ENCODE results near the gene FOXO6. TPM values are rescaled to one million over a fixed set of nuclear protein-coding genes. Genes with fewer than 3 reads are reported as not detected.

FOXO6 gene
- total RNA-seq, 3 donors from 2014 or later = 0.98 to 1.3 TPM; not detected in 1

DNA sequence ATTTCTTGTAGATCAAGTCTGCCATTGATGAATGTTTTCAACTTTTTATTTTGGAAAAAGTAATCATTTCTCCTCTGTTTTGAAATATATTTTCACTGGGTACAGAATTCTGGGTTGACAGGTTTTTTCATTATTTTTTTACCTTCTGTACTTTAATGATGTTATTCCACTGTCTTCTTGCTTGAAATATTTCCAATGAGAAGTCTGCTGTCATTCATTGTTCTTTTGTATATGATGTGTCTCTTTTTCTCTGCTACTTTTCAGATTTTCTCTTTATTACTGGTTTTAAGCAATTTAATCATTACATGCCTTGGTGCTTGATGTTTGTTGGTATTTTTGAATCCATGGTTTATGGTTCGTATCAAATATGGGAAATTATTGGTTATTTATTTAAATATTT lies 22.4 kb upstream of the FOXO6 start:
- TF ChIP-seq, protein P1, sequence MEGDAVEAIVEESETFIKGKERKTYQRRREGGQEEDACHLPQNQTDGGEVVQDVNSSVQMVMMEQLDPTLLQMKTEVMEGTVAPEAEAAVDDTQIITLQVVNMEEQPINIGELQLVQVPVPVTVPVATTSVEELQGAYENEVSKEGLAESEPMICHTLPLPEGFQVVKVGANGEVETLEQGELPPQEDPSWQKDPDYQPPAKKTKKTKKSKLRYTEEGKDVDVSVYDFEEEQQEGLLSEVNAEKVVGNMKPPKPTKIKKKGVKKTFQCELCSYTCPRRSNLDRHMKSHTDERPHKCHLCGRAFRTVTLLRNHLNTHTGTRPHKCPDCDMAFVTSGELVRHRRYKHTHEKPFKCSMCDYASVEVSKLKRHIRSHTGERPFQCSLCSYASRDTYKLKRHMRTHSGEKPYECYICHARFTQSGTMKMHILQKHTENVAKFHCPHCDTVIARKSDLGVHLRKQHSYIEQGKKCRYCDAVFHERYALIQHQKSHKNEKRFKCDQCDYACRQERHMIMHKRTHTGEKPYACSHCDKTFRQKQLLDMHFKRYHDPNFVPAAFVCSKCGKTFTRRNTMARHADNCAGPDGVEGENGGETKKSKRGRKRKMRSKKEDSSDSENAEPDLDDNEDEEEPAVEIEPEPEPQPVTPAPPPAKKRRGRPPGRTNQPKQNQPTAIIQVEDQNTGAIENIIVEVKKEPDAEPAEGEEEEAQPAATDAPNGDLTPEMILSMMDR (IDR thresholded peaks at IDR 0.05) = no peak
- TF ChIP-seq POLR2AphosphoS5 (IDR thresholded peaks at IDR 0.05) = no peak
- TF ChIP-seq POLR2A (IDR thresholded peaks at IDR 0.05) = no peak
- intact Hi-C loops (cut with DNase I; ENCODE audit: low total_unique reads) = no loop called here

DNA sequence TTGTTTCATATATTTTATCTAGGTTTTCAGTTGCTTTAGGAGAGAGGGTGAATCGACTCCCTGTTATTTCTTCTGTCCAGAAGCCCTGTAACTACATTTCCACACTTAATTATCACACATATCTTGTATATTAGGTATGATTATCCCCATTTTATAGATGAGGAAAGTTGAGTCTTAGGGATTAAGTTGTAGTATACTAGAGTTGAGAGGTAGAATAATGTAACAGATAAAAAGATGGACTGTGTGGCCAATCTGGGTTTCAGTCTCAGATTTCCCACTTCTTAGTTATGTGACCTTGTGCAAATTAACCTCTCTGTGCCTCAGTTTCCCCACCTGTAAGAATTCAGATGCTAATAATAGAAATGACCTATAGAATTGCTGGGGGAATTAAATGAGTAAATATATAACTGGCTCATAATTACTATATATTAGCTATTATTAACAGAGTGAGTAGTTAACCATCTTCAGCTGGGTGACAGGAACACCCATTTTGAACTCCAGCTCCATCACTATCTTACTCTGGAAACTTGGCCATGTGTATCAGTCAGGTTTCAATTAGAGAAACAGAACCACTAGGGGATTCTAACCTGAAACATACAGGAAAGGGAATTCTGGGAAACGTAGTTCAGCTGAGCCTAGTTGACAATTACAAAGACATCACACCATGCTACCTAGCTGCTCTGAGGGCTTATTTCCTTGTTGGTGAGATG lies 20.4 kb upstream of the FOXO6 start:
- DNase-seq (ENCODE audit: low spot score in 2 of 2) = no peak
- Histone ChIP-seq H3K4me3 (no peak overlapping the region), H3K36me3 (no peaks in the 10 kb centered on the region), H3K9me3 (peaks cover 0 to 15% of the 10 kb centered on the region in 2 donors), H3K4me1 (no peaks in the 10 kb centered on the region), H3K27me3 (no peaks in the 10 kb centered on the region), H3K27ac (no peak overlapping the region)
- intact Hi-C loops (cut with DNase I; ENCODE audit: low total_unique reads) = no loop called here
- no peak for TF ChIP-seq POLR2A (IDR thresholded peaks at IDR 0.05)
- TF ChIP-seq, protein P1 (IDR thresholded peaks at IDR 0.05) = no peak
- no peak for TF ChIP-seq POLR2AphosphoS5 (IDR thresholded peaks at IDR 0.05)

More for the DNA sequence above, 22.4 kb upstream of the FOXO6 start:
- Histone ChIP-seq H3K36me3 (no peaks in the 10 kb centered on the region), H3K27ac (no peak overlapping the region), H3K4me3 (no peak overlapping the region), H3K9me3 (peaks cover 0 to 15% of the 10 kb centered on the region in 2 donors), H3K4me1 (no peaks in the 10 kb centered on the region), H3K27me3 (no peaks in the 10 kb centered on the region)
- no peak for DNase-seq (ENCODE audit: low spot score in 2 of 2)

DNA sequence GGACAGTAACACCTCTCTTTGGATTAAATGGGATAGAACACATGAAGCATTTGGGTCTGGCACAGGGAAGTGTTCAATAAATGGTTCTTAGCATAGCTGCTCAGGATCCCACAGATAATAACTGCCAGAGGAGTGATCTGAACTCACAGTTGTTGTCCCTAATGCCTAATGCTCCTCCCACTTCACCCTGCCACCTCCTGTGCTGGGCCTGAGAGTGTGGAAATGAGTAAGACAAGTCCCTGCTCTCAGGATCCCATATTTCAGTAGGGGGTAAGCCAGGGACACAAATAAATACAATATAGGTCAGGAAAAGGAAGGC lies 19.9 kb upstream of the FOXO6 start:
- no peak for DNase-seq (ENCODE audit: low spot score in 2 of 2)
- TF ChIP-seq, protein P1 (IDR thresholded peaks at IDR 0.05) = no peak
- TF ChIP-seq POLR2AphosphoS5 (IDR thresholded peaks at IDR 0.05) (no peak), POLR2A (IDR thresholded peaks at IDR 0.05) (no peak)
- Histone ChIP-seq H3K36me3 (no peaks in the 10 kb centered on the region), H3K27me3 (no peaks in the 10 kb centered on the region), H3K9me3 (peaks cover 0 to 15% of the 10 kb centered on the region in 2 donors), H3K27ac (no peak overlapping the region), H3K4me3 (no peak overlapping the region), H3K4me1 (no peaks in the 10 kb centered on the region)
- intact Hi-C loops (cut with DNase I; ENCODE audit: low total_unique reads) = no loop called here

DNA sequence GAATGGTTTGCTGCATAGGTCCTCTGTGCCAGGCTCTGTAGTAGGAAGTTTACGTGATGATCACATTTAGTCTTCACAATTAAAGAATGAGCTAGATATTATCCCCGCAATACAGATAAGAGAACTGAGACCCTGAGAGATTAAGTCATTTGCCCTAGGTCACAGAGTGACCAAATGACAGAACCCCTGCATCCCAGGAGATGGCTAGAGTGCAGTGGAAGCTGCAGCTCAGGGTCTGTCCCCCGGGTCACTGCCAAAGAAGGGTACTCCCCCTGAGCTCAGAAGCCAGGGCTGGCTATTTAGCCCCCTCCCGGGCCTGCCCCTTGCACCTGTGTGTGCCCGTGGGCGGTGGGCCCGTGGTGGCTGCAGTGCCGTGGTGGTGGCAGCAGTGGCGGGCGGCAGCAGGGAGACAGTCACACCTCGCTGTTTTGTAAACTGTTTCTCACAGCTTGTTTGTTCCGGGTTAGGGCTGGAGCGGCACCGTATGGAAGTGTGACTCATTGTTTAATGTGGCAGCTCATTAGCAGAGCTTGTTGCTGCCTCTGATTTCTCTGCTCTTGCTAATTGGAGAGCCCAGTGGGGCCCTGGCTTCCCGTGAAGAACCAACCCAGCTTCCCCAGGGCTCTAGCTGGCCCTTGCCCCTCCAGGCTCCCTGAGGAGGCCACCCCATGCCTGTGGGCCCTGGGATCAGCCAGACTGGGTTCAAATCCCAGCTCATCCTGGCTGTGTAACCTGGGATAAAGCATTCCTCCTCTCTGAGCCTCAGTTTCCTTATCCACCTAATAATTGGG lies 19.3 kb upstream of the FOXO6 start:
- peak overlapping the region; percentile 10 to 14 for H3K27ac ChIP-seq
- no peaks in the 10 kb centered on the region for H3K36me3 ChIP-seq
- peak in 1 of 2 donors; percentile 51 for DNase-seq (ENCODE audit: low spot score in 2 of 2)
- H3K4me3 ChIP-seq = no peak overlapping the region
- H3K9me3 ChIP-seq = peaks cover 0 to 15% of the 10 kb centered on the region in 2 donors
- no peak for TF ChIP-seq POLR2AphosphoS5 (IDR thresholded peaks at IDR 0.05)
- TF ChIP-seq, protein P1 (IDR thresholded peaks at IDR 0.05) = no peak
- TF ChIP-seq POLR2A (IDR thresholded peaks at IDR 0.05) = no peak
- intact Hi-C loops (cut with DNase I; ENCODE audit: low total_unique reads) = no loop called here
- no peaks in the 10 kb centered on the region for H3K27me3 ChIP-seq
- no peaks in the 10 kb centered on the region for H3K4me1 ChIP-seq

DNA sequence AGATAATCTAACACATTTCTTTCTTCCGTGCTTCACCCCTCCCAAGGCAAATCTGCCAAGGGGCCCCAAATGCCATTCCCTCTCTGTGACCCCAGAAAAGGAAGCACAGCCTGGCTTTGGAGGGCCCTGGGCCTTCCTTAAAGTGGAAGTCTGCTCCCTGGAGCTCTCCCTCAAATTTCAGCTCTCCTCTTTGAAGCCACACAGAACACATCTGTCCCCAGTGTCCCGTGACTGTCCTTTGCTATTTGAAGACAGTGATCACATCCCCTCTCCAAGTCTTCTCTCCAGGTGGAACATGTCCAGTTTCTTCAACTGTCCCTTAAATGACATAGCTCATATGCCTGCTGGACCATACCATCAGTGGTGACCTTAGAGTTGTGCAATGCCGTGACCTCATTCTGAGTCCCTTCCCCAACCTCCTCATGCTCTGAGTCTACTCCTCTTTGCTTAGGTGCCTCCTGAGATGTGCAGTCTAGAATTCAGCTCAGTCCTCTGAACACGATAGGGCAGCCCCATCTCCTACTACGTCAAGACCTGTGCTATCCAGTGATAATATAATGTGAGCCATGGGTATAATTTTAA lies 18.4 kb upstream of the FOXO6 start:
- Histone ChIP-seq H3K27ac (no peak overlapping the region), H3K36me3 (no peaks in the 10 kb centered on the region), H3K9me3 (peaks cover 0 to 15% of the 10 kb centered on the region in 2 donors), H3K4me3 (no peak overlapping the region), H3K27me3 (no peaks in the 10 kb centered on the region), H3K4me1 (no peaks in the 10 kb centered on the region)
- TF ChIP-seq, protein P1 (IDR thresholded peaks at IDR 0.05) = no peak
- TF ChIP-seq POLR2AphosphoS5 (IDR thresholded peaks at IDR 0.05) (no peak), POLR2A (IDR thresholded peaks at IDR 0.05) (no peak)
- intact Hi-C loops (cut with DNase I; ENCODE audit: low total_unique reads) = no loop called here
- DNase-seq (ENCODE audit: low spot score in 2 of 2) = peak in 1 of 2 donors; percentile 17
